HG03196 (cell line): ENCODE measurements around the gene UBE2U.
"Not testable (repeated sequence)": the region's sequence is repeated elsewhere in the genome, so short reads cannot be mapped to it uniquely, and the experiment has no call there.

Source experiments
- ATAC-seq: cut with Tn5 transposase; IDR thresholded peaks from one replicate; pipeline ENCODE4 v1.9.1; 2021; ENCODE audit not compliant: unreplicated experiment

The UBE2U gene

GRCh38 chr1:64187646-64188045 lies 15.8 kb upstream of the UBE2U start:
- ATAC-seq = no peak

GRCh38 chr1:64192290-64192689 lies 11.1 kb upstream of the UBE2U start:
- no peak for ATAC-seq

- no peak for ATAC-seq
Measured at GRCh38 chr1:64194168-64195080, 9.0 kb upstream of the UBE2U start.

GRCh38 chr1:64195081-64195395 lies 8.4 kb upstream of the UBE2U start:
- ATAC-seq = no peak

GRCh38 chr1:64196074-64196870 lies 7.2 kb upstream of the UBE2U start:
- ATAC-seq = no peak

GRCh38 chr1:64197076-64197475 lies 6.3 kb upstream of the UBE2U start:
- no peak for ATAC-seq

GRCh38 chr1:64199154-64199553 lies 4.3 kb upstream of the UBE2U start:
- no peak for ATAC-seq

- no peak for ATAC-seq
Measured at GRCh38 chr1:64200064-64200463, 3.4 kb upstream of the UBE2U start.

GRCh38 chr1:64209221-64209620 lies 5.8 kb downstream of the UBE2U start:
- no peak for ATAC-seq

- ATAC-seq = no peak
Measured at GRCh38 chr1:64212031-64212430, 8.6 kb downstream of the UBE2U start.

GRCh38 chr1:64215576-64215975 lies 12.2 kb downstream of the UBE2U start:
- no peak for ATAC-seq

- no peak for ATAC-seq
Measured at GRCh38 chr1:64220241-64220640, 16.8 kb downstream of the UBE2U start.

GRCh38 chr1:64223329-64224151 lies 20.1 kb downstream of the UBE2U start:
- peak; percentile 75 for ATAC-seq

- ATAC-seq = not testable (repeated sequence)
Measured at GRCh38 chr1:64224236-64224635, 20.8 kb downstream of the UBE2U start.

- no peak for ATAC-seq
Measured at GRCh38 chr1:64228167-64228957, 24.9 kb downstream of the UBE2U start.

GRCh38 chr1:64229307-64229706 lies 25.9 kb downstream of the UBE2U start:
- no peak for ATAC-seq

- ATAC-seq = no peak
Measured at GRCh38 chr1:64231153-64231552, 27.7 kb downstream of the UBE2U start.

GRCh38 chr1:64231654-64232053 lies 28.2 kb downstream of the UBE2U start:
- no peak for ATAC-seq

GRCh38 chr1:64234714-64235113 lies 31.3 kb downstream of the UBE2U start:
- no peak for ATAC-seq

- ATAC-seq = no peak
Measured at GRCh38 chr1:64235181-64235580, 31.8 kb downstream of the UBE2U start.

- no peak for ATAC-seq
Measured at GRCh38 chr1:64235910-64236309, 32.5 kb downstream of the UBE2U start.
